ENCODE measurements around the gene GABBR1. TPM values are rescaled to one million over a fixed set of nuclear protein-coding genes. Genes with fewer than 3 reads are reported as not detected.

The GABBR1 gene
- total RNA-seq, 2 donors from 2014 or later, result 16.4 to 32.0 TPM

DNA sequence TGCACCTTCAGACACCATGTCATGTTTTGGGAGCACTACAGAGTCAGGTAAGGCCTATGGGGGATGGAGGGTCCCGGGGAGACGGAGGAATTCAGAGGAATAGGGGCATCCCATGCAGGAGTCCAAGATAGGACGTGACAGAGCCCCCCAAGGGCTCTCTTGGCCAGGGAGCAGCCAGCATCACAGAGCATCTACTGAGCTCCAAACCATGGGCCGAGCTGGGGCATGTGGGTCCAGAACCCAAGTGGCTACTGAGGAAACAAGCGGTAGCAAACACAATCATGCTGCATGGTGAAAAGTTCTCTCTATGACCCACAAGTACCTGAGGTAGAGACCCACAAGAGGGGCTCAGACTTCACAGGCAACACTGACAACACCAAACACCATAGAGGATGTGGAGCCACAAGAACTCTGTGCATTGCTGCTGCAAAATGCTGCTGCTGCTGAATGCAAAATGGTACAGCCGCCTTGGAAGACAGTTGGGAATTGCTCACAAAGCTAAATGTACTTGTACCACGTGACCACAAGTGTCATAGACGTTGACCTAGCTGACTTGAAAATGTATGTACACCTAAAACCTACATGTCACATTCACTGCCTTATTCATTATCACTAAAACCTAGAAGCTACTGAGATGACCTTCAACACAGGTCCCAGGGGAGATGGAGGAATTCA lies 111.8 kb downstream of the GABBR1 start:
- H3K27ac ChIP-seq, result no peak overlapping the region
- peak; percentile 26 for DNase-seq (ENCODE audit: low spot score)
- no peaks in the 10 kb centered on the region for H3K36me3 ChIP-seq
- no peaks in the 10 kb centered on the region for H3K27me3 ChIP-seq
- no peaks in the 10 kb centered on the region for H3K4me1 ChIP-seq
- no peaks in the 10 kb centered on the region for H3K9me3 ChIP-seq
- TF ChIP-seq, protein P1, sequence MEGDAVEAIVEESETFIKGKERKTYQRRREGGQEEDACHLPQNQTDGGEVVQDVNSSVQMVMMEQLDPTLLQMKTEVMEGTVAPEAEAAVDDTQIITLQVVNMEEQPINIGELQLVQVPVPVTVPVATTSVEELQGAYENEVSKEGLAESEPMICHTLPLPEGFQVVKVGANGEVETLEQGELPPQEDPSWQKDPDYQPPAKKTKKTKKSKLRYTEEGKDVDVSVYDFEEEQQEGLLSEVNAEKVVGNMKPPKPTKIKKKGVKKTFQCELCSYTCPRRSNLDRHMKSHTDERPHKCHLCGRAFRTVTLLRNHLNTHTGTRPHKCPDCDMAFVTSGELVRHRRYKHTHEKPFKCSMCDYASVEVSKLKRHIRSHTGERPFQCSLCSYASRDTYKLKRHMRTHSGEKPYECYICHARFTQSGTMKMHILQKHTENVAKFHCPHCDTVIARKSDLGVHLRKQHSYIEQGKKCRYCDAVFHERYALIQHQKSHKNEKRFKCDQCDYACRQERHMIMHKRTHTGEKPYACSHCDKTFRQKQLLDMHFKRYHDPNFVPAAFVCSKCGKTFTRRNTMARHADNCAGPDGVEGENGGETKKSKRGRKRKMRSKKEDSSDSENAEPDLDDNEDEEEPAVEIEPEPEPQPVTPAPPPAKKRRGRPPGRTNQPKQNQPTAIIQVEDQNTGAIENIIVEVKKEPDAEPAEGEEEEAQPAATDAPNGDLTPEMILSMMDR (IDR thresholded peaks at IDR 0.05), result no peak
- no peak overlapping the region for H3K4me3 ChIP-seq

DNA sequence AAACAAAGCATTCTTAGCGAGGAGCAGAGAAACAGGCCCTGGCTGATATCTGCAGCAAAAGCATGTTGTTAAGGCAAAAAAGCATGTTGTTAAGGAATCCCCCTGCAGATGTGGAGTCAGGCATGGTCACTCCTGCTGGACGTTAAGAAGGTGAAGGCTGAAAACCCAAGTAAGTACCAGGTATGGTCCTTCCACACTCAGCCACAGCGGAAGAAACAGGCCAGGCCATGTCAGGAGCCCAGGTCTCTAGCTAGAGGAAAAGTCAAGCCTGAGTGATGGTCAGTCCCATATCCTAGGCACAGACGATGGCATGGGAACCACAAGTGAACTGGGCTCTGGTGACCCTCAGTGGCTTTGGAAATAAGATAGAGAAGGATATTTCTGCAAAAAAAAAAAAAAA lies 112.8 kb downstream of the GABBR1 start:
- H3K9me3 ChIP-seq, result no peaks in the 10 kb centered on the region
- no peak for DNase-seq (ENCODE audit: low spot score)
- no peaks in the 10 kb centered on the region for H3K36me3 ChIP-seq
- TF ChIP-seq, protein P1 (IDR thresholded peaks at IDR 0.05), result no peak
- H3K27me3 ChIP-seq, result no peaks in the 10 kb centered on the region
- H3K4me1 ChIP-seq, result no peaks in the 10 kb centered on the region
- no peak overlapping the region for H3K4me3 ChIP-seq
- H3K27ac ChIP-seq, result no peak overlapping the region

DNA sequence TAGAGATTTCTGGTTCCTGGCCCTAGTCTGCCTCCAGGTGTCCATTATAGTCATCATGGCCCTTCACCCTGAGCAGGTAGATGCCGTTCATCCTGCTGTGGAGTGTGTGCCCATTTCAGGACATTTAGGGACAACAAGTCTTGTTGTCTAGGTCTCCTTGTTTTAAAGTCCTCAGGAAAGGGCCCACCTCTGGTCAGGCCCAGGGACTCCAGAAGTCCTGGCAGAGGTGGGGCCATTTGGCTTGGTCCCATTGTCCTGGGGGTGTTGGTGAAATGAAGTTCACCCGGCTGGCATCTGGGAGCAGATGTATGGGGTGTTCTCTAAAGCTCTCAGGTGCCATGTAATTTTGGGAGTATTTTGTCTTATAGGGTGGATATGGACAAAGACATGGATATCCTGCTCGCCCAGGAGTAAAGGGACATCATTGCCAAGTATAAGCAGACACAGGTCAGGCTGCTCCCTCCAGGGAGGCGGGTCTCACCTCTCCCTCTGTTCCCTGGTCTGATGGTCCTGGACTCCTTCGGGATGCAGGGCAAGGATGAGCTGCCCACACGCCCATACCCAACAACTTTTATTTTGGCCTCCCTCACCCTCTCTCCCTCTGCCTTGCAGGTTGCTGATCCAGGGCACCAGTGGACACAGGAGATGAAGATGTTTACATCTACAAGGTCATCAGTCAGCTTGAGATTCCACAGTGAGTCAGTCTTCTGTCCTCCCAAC lies 113.5 kb downstream of the GABBR1 start:
- H3K36me3 ChIP-seq, result no peaks in the 10 kb centered on the region
- no peak overlapping the region for H3K27ac ChIP-seq
- no peaks in the 10 kb centered on the region for H3K9me3 ChIP-seq
- TF ChIP-seq, protein P1 (IDR thresholded peaks at IDR 0.05), result no peak
- no peak for DNase-seq (ENCODE audit: low spot score)
- H3K4me1 ChIP-seq, result no peaks in the 10 kb centered on the region
- H3K4me3 ChIP-seq, result no peak overlapping the region
- no peaks in the 10 kb centered on the region for H3K27me3 ChIP-seq

DNA sequence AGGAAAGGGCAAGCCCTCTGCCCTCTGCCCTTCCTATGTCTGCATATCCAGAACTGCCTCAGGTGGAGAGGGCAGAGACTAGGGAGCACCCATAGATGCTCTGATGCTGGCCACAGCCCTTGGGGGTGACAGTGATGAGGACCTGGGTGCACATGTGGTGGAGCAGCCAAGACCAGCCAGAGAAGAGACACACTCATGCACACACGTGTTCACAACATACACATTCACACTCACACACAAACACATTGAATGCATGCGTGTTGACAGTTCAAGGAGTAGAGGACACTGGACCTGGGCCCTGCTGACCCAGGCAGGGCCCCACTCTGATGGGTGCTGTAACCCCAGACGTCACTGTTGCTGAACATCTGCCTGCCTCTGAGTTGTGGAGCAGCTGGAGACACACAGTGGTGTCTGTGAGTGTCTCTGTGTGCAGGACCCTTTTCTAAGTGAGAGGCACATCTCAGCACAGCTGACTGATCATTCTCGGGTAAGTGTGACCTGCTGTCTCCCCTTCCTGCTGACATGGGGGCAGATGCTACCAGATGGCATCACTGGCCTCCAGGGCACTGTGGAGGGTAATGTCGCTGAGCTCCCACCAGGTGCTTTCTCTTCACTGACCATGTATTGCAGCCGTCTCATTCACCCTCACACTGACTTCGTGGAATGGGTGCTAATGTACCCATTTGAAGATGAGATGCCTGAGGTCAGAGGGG lies 115.1 kb downstream of the GABBR1 start:
- Histone ChIP-seq H3K27me3 (no peaks in the 10 kb centered on the region), H3K4me1 (no peaks in the 10 kb centered on the region), H3K9me3 (no peaks in the 10 kb centered on the region), H3K36me3 (no peaks in the 10 kb centered on the region), H3K4me3 (no peak overlapping the region), H3K27ac (no peak overlapping the region)
- TF ChIP-seq, protein P1 (IDR thresholded peaks at IDR 0.05), result no peak
- no peak for DNase-seq (ENCODE audit: low spot score)

DNA sequence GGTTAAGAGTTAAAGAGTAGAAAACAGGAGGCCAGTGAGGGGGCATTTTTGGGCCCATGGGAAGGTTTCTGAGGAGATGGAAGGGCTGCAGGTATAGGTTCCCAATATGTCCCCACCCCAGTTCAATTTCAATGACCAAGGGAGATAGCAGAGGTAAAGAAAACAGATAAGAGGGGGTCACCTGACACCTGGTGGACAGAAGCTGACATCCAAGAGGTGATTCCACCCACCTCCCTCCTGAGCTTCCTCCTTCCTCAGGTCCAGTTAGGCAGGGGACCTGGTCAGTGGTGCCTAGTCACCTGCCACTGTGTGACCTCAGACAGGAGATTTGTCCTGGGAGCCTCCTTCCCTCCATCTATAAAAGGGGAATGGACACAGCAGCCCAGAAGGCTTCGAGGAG lies 115.7 kb downstream of the GABBR1 start:
- H3K4me1 ChIP-seq, result no peaks in the 10 kb centered on the region
- no peak for DNase-seq (ENCODE audit: low spot score)
- no peaks in the 10 kb centered on the region for H3K9me3 ChIP-seq
- TF ChIP-seq, protein P1 (IDR thresholded peaks at IDR 0.05), result no peak
- no peak overlapping the region for H3K27ac ChIP-seq
- no peak overlapping the region for H3K4me3 ChIP-seq
- no peaks in the 10 kb centered on the region for H3K36me3 ChIP-seq
- no peaks in the 10 kb centered on the region for H3K27me3 ChIP-seq

Data from right atrium auricular region (tissue), 2 donors.